Stimulated activated naive CD4-positive, alpha-beta T cell treated with Interleukin-2 at 50 U/mL for 16 hours (primary cell): ENCODE results near the gene C1QTNF4.
"Not testable (repeated sequence)": the region's sequence is repeated elsewhere in the genome, so short reads cannot be mapped to it uniquely, and the experiment has no call there.

Experiments used
- DNase-seq: peaks from one replicate; lab custom pipeline; 2025; lab: John Stamatoyannopoulos, UW

Gene C1QTNF4

GRCh38 chr11:47593934-47594855 is at the start of gene C1QTNF4:
C1QTNF4 (minus strand) TSS chr11:47594411; CDS start chr11:47590810, 3,601 bp downstream.
- DNase-seq: no peak

GRCh38 chr11:47642099-47642855 is 48.1 kb upstream of the C1QTNF4 start, which contains the start of gene MTCH2:
MTCH2 (minus strand) TSS chr11:47642559; CDS start chr11:47642465, 94 bp downstream.
- DNase-seq: peak; percentile 95

- no peak for DNase-seq
Observed at GRCh38 chr11:47641600-47642098, 47.4 kb upstream of the C1QTNF4 start.

GRCh38 chr11:47640506-47640905 is 46.3 kb upstream of the C1QTNF4 start:
- DNase-seq: not testable (repeated sequence)

GRCh38 chr11:47636331-47636730 is 42.1 kb upstream of the C1QTNF4 start:
- DNase-seq: not testable (repeated sequence)

- DNase-seq: no peak
Observed at GRCh38 chr11:47631473-47631872, 37.3 kb upstream of the C1QTNF4 start.

- no peak for DNase-seq
Observed at GRCh38 chr11:47628026-47628425, 33.8 kb upstream of the C1QTNF4 start.

GRCh38 chr11:47626234-47626633 is 32.0 kb upstream of the C1QTNF4 start:
- DNase-seq: no peak

GRCh38 chr11:47620836-47621378 is 26.7 kb upstream of the C1QTNF4 start:
- no peak for DNase-seq

- DNase-seq: no peak
Observed at GRCh38 chr11:47617417-47617809, 23.2 kb upstream of the C1QTNF4 start.

GRCh38 chr11:47616726-47617416 is 22.7 kb upstream of the C1QTNF4 start:
- no peak for DNase-seq

- DNase-seq: no peak
Observed at GRCh38 chr11:47615249-47615648, 21.0 kb upstream of the C1QTNF4 start.

- no peak for DNase-seq
Observed at GRCh38 chr11:47611348-47611794, 17.2 kb upstream of the C1QTNF4 start.

- DNase-seq: no peak
Observed at GRCh38 chr11:47609675-47610074, 15.5 kb upstream of the C1QTNF4 start.

GRCh38 chr11:47607380-47607779 is 13.2 kb upstream of the C1QTNF4 start:
- DNase-seq: no peak

GRCh38 chr11:47606731-47607130 is 12.5 kb upstream of the C1QTNF4 start:
- no peak for DNase-seq

GRCh38 chr11:47605921-47606320 is 11.7 kb upstream of the C1QTNF4 start:
- DNase-seq: no peak

- no peak for DNase-seq
Observed at GRCh38 chr11:47603295-47603694, 9.1 kb upstream of the C1QTNF4 start.

GRCh38 chr11:47599902-47600301 is 5.7 kb upstream of the C1QTNF4 start:
- no peak for DNase-seq

GRCh38 chr11:47595967-47596366 is 1.8 kb upstream of the C1QTNF4 start:
- DNase-seq: no peak

- no peak for DNase-seq
Observed at GRCh38 chr11:47595029-47595428, 818 bp upstream of the C1QTNF4 start.

GRCh38 chr11:47593492-47593933 is 698 bp downstream of the C1QTNF4 start:
- DNase-seq: no peak
